OCI-M1 (cell line): ENCODE results near the gene SAP30BP.

Experiments
- DNase-seq: peaks from one replicate; lab custom pipeline; 2025; lab: John Stamatoyannopoulos, UW

The SAP30BP gene

GRCh38 chr17:75739801-75740200, 72.7 kb downstream of the SAP30BP start:
- DNase-seq, result no peak

GRCh38 chr17:75740215-75740614, 73.1 kb downstream of the SAP30BP start:
- no peak for DNase-seq

GRCh38 chr17:75740631-75741077, 73.5 kb downstream of the SAP30BP start:
- no peak for DNase-seq

- no peak for DNase-seq
Observed at GRCh38 chr17:75742337-75742736, 75.2 kb downstream of the SAP30BP start.

- DNase-seq, result no peak
Observed at GRCh38 chr17:75743625-75744206, 76.6 kb downstream of the SAP30BP start.

GRCh38 chr17:75748706-75749105, 81.6 kb downstream of the SAP30BP start:
- DNase-seq, result no peak

- DNase-seq, result peak; percentile 88
Observed at GRCh38 chr17:75749545-75750389, 82.6 kb downstream of the SAP30BP start.

- no peak for DNase-seq
Observed at GRCh38 chr17:75750661-75751423, 83.7 kb downstream of the SAP30BP start.

- DNase-seq, result no peak
Observed at GRCh38 chr17:75751676-75752404, 84.7 kb downstream of the SAP30BP start.

- no peak for DNase-seq
Observed at GRCh38 chr17:75752405-75752709, 85.2 kb downstream of the SAP30BP start.

GRCh38 chr17:75752802-75753513, 85.8 kb downstream of the SAP30BP start:
- DNase-seq, result peak; percentile 5

GRCh38 chr17:75753514-75754377, 86.6 kb downstream of the SAP30BP start:
- peak; percentile 84 for DNase-seq

GRCh38 chr17:75754378-75755204, 87.5 kb downstream of the SAP30BP start:
- DNase-seq, result no peak

GRCh38 chr17:75755205-75755901, 88.2 kb downstream of the SAP30BP start:
- no peak for DNase-seq

- DNase-seq, result no peak
Observed at GRCh38 chr17:75755990-75756389, 88.9 kb downstream of the SAP30BP start.

- no peak for DNase-seq
Observed at GRCh38 chr17:75756451-75757085, 89.4 kb downstream of the SAP30BP start.

- no peak for DNase-seq
Observed at GRCh38 chr17:75757086-75757681, 90.0 kb downstream of the SAP30BP start.
